Measurements from ENCODE around the gene TMEM223. TPM values are rescaled to one million over a fixed set of nuclear protein-coding genes. Genes with fewer than 3 reads are reported as not detected.

TMEM223 gene
- total RNA-seq, 6 experiments from 2014 or later = 12.8 to 15.0 (median 13.6) TPM

DNA sequence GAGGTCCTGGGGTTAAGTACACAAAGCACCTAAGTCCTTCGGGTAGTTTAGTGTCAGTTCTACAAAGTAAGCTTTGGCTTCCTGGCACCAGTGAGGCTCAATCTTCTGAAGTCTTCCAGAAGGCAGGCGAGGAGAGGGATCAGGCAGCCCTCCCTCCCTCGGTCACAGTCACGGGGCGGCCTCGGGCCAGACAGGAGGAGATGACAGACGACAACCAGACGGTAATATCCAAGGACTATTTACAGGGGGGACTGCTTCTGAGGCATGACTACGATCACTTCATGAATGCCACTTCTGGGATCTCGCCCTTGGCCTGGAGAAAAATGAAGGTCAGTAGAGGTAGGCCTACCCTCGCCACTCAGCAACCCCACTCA is 383 bp upstream of the TMEM223 start:
- no peak for DNase-seq
- Mint-ChIP-seq H3K27me3 (ENCODE audit: insufficient read depth) (peaks cover 4% of the 10 kb centered on the region; the same call in 1 of the 2 replicates), H3K4me3 (peak overlapping the region; percentile 93), H3K9me3 (no peaks in the 10 kb centered on the region), H3K4me1 (ENCODE audit: low read depth) (peaks cover 63% of the 10 kb centered on the region), H3K36me3 (ENCODE audit: low read depth) (peaks cover 44% of the 10 kb centered on the region), H3K27ac (peak overlapping the region; percentile 90)
- TF ChIP-seq, protein P1, sequence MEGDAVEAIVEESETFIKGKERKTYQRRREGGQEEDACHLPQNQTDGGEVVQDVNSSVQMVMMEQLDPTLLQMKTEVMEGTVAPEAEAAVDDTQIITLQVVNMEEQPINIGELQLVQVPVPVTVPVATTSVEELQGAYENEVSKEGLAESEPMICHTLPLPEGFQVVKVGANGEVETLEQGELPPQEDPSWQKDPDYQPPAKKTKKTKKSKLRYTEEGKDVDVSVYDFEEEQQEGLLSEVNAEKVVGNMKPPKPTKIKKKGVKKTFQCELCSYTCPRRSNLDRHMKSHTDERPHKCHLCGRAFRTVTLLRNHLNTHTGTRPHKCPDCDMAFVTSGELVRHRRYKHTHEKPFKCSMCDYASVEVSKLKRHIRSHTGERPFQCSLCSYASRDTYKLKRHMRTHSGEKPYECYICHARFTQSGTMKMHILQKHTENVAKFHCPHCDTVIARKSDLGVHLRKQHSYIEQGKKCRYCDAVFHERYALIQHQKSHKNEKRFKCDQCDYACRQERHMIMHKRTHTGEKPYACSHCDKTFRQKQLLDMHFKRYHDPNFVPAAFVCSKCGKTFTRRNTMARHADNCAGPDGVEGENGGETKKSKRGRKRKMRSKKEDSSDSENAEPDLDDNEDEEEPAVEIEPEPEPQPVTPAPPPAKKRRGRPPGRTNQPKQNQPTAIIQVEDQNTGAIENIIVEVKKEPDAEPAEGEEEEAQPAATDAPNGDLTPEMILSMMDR (IDR thresholded peaks at IDR 0.05) = peak; percentile 5; the same call in 1 of the 2 replicates

DNA sequence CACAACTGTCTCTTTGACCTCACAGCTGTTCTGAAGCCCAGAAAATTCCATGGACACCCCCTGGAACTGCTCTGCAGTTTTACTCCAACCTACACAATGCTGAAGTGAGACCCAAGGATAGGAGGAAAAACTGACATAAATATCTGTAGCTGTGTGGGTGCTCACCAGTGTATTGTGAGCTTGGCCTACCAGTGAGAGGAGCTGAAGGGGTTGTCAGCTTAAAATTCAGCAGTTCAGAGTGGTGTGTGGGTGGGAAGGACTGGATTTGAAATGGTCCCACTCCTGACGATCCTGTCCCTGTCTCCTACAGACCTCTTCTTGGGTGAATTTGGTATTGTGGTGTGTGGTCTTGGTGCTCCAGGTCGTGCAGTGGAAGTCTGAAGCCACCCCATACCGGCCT is 2.2 kb downstream of the TMEM223 start:
- Mint-ChIP-seq H3K27me3 (ENCODE audit: insufficient read depth) (peaks cover 4% of the 10 kb centered on the region; the same call in 1 of the 2 replicates), H3K27ac (peak overlapping the region; percentile 95), H3K9me3 (no peaks in the 10 kb centered on the region), H3K4me3 (peak overlapping the region; percentile 94), H3K4me1 (ENCODE audit: low read depth) (peaks cover 60% of the 10 kb centered on the region), H3K36me3 (ENCODE audit: low read depth) (peaks cover 28% of the 10 kb centered on the region)
- DNase-seq = no peak
- TF ChIP-seq, protein P1 (IDR thresholded peaks at IDR 0.05) = no peak

DNA sequence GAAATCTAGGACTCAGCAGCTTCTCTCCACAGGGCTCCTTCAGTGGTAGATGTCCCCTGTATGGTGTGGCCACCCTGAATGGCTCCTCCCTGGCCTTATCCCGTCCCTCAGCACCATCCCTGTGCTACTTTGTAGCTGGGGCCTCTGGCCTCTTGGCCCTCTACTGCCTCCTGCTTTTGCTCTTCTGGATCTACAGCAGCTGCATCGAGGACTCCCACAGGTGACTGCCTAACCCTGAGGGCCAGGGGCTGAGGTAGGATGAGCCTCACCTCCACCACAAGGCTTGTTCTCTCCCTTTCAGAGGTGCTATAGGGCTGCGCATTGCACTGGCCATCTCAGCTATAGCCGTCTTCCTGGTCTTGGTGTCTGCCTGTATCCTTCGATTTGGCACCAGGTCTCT is 2.8 kb downstream of the TMEM223 start:
- H3K4me1 Mint-ChIP-seq (ENCODE audit: low read depth) = peaks cover 54% of the 10 kb centered on the region
- TF ChIP-seq, protein P1 (IDR thresholded peaks at IDR 0.05) = no peak
- peak overlapping the region; percentile 94; the same call in 1 of the 2 replicates for H3K4me3 Mint-ChIP-seq
- peaks cover 4% of the 10 kb centered on the region; the same call in 1 of the 2 replicates for H3K27me3 Mint-ChIP-seq (ENCODE audit: insufficient read depth)
- H3K27ac Mint-ChIP-seq = peak overlapping the region; percentile 95
- H3K9me3 Mint-ChIP-seq = no peaks in the 10 kb centered on the region
- DNase-seq = no peak
- peaks cover 22% of the 10 kb centered on the region for H3K36me3 Mint-ChIP-seq (ENCODE audit: low read depth)

DNA sequence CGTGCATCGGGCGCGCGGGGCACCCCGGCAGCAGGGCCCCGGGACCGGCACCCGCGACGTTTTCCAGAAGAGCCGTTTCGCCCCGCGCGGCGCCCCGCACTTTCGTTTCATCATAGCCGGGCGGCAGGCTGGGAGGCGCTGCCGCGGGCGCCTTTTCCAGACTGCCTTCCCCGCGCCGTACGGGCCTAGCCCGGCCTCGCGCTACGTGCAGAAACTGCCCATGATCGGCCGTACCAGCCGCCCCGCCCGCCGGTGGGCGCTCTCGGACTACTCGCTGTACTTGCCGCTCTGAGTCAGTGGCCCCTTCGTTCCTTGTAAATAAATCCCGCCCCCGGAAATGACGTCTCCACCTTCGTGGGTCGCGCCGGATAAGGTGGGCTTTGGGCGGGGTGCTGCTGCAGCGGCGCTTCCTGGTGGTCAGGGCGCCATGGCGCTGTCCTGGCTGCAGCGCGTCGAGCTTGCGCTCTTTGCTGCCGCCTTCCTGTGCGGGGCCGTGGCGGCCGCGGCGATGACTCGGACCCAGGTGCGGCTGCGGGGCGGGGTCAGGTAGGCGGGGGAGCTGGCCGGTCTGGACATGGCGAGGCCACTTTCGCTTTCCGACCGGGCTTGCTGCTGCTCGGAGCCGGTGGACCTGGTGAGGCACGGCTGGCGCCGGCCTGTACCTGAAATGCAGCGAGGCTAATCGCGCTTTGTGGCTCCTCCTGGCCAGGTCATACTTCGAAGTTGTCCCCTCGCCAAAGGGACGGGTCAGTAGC is 4.6 kb downstream of the TMEM223 start, which contains the start of gene TMEM179B:
Gene TMEM179B, plus strand, starts transcription at position 398 of the 755 bp plus-strand sequence. Its CDS starts 30 bp downstream, at position 428.
- Mint-ChIP-seq H3K36me3 (ENCODE audit: low read depth) (peaks cover 16% of the 10 kb centered on the region), H3K27ac (peak within 1 kb of the TSS; percentile 95), H3K27me3 (ENCODE audit: insufficient read depth) (peaks cover 4% of the 10 kb centered on the region; the same call in 1 of the 2 replicates), H3K9me3 (no peaks in the 10 kb centered on the region), H3K4me3 (peak within 1 kb of the TSS; percentile 94), H3K4me1 (ENCODE audit: low read depth) (peaks cover 47% of the 10 kb centered on the region)
- DNase-seq = peak; percentile 97
- TF ChIP-seq, protein P1 (IDR thresholded peaks at IDR 0.05) = no peak; the same call in 1 of the 2 replicates

DNA sequence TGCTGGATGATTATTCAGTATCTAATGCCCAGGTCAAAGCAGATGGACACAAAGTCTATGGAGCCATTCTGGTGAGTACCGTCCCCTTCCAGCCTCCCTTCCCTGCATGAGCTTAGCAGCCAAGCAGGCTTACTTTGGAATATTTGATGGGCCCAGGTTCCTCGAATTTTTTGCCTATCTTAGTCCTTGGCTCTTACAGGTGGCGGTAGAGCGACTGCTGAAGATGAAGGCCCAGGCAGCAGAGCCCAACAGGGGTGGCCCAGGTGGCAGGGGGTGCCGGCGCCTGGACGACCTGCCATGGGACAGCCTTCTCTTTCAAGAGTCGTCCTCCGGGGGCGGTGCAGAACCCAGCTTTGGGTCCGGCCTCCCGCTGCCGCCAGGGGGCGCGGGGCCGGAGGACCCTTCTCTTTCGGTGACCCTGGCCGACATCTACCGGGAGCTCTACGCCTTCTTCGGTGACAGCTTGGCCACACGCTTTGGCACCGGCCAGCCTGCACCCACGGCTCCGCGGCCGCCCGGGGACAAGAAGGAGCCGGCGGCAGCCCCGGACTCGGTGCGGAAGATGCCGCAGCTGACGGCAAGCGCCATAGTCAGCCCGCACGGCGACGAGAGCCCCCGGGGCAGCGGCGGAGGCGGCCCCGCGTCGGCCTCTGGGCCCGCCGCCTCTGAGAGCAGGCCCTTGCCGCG is 5.3 kb downstream of the TMEM223 start:
- TF ChIP-seq, protein P1 (IDR thresholded peaks at IDR 0.05) = peak; percentile 94
- H3K9me3 Mint-ChIP-seq = no peaks in the 10 kb centered on the region

More for the DNA sequence above, 5.3 kb downstream of the TMEM223 start:
- peak; percentile 65 for DNase-seq
- Mint-ChIP-seq H3K4me1 (ENCODE audit: low read depth) (peaks cover 44% of the 10 kb centered on the region), H3K4me3 (peak overlapping the region; percentile 87), H3K27me3 (ENCODE audit: insufficient read depth) (peaks cover 4% of the 10 kb centered on the region), H3K27ac (peak overlapping the region; percentile 74), H3K36me3 (ENCODE audit: low read depth) (peaks cover 13% of the 10 kb centered on the region)
